WI38 (cell line): ENCODE measurements around the gene NRCAM.

Experiments
- H3K4me3 ChIP-seq: 2 replicates; pipeline ENCODE4 v1.5.1; 2011; ENCODE audit warnings: low read depth, mild to moderate bottlenecking, control low read depth, low read length
- CTCF ChIP-seq: IDR thresholded peaks from 2 replicates; pipeline ENCODE4 v1.5.1; 2012; ENCODE audit warnings: low read depth, mild to moderate bottlenecking, control low read depth, low read length

Gene NRCAM

GRCh38 chr7:108128514-108128913 is 327.7 kb downstream of the NRCAM start:
- H3K4me3 ChIP-seq: no peak overlapping the region
- no peak for TF ChIP-seq CTCF

- H3K4me3 ChIP-seq: no peak overlapping the region
- no peak for TF ChIP-seq CTCF
These were observed 328.8 kb downstream of the NRCAM start for GRCh38 chr7:108127461-108127860.

- no peak overlapping the region for H3K4me3 ChIP-seq
- TF ChIP-seq CTCF: no peak
These were observed 331.4 kb downstream of the NRCAM start for GRCh38 chr7:108124820-108125219.

GRCh38 chr7:108122181-108122580 is 334.1 kb downstream of the NRCAM start:
- TF ChIP-seq CTCF: no peak
- H3K4me3 ChIP-seq: no peak overlapping the region

GRCh38 chr7:108120933-108121332 is 335.3 kb downstream of the NRCAM start:
- no peak overlapping the region for H3K4me3 ChIP-seq
- TF ChIP-seq CTCF: no peak

- no peak overlapping the region for H3K4me3 ChIP-seq
- no peak for TF ChIP-seq CTCF
These were observed 336.0 kb downstream of the NRCAM start for GRCh38 chr7:108120196-108120595.

- no peak for TF ChIP-seq CTCF
- no peak overlapping the region for H3K4me3 ChIP-seq
These were observed 337.3 kb downstream of the NRCAM start for GRCh38 chr7:108118959-108119358.
